SK-N-MC (cell line): ENCODE data around the gene DGCR2.

Experiments used
- EZH2 ChIP-seq: fragments of 200-600 bp; sonication (generic); IDR thresholded peaks from one replicate; pipeline ENCODE4 v1.6.1; 2017; ENCODE audit warnings: antibody characterized with exemption
- FOXP2 ChIP-seq: optimal IDR thresholded peaks from 2 replicates; pipeline ENCODE3; 2011; ENCODE audit warnings: mild to moderate bottlenecking, moderate library complexity; ENCODE audit not compliant: insufficient read depth; ENCODE audit errors: extremely low read length, control extremely low read depth
- POLR2AphosphoS5 ChIP-seq: IDR thresholded peaks from 2 replicates; pipeline ENCODE4 v1.6.1; 2012; ENCODE audit warnings: mild to moderate bottlenecking, low read depth, low read length, borderline replicate concordance

- TF ChIP-seq FOXP2 (no peak), POLR2AphosphoS5 (no peak), EZH2 (no peak)
Observed at GRCh38 chr22:19127329-19128008, 5.3 kb upstream of the DGCR2 start.
